Neural crest cell (in vitro differentiated cells): ENCODE data around the gene IL37. TPM values are rescaled to one million over a fixed set of nuclear protein-coding genes. Genes with fewer than 3 reads are reported as not detected.

ENCODE experiments used
- DNase-seq: peaks from one replicate; pipeline ENCODE4 v3.0.0; 2021; ENCODE audit warnings: low read depth, mixed read lengths, low spot score
- H3K27ac Mint-ChIP-seq: one replicate; pipeline ENCODE4 v1.8.0; 2021; ENCODE audit warnings: mild to moderate bottlenecking, mixed read lengths; ENCODE audit not compliant: unreplicated experiment
- H3K27me3 Mint-ChIP-seq: 2 replicates; pipeline ENCODE4 v1.8.0; 2021; ENCODE audit warnings: low read depth, mild to moderate bottlenecking, mixed read lengths
- H3K36me3 Mint-ChIP-seq: 2 replicates; pipeline ENCODE4 v1.8.0; 2021; ENCODE audit warnings: low read depth, mild to moderate bottlenecking, mixed read lengths
- H3K4me1 Mint-ChIP-seq: 2 replicates; pipeline ENCODE4 v1.8.0; 2021; ENCODE audit warnings: mixed read lengths
- H3K4me3 Mint-ChIP-seq: one replicate; pipeline ENCODE4 v1.8.0; 2021; ENCODE audit warnings: mild to moderate bottlenecking, mixed read lengths
- H3K9me3 Mint-ChIP-seq: 2 replicates; pipeline ENCODE4 v1.8.0; 2021; ENCODE audit warnings: mixed read lengths
- total RNA-seq: library from RNA; stranded (reverse); gene quantifications from 2 replicates; pipeline ENCODE4 v1.2.1, GENCODE V29; 2021
- TF ChIP-seq, protein P1 (sequence below): fragments of 200-600 bp; sonication (generic); conservative IDR thresholded peaks from 2 replicates; pipeline ENCODE4 v1.5.0; 2021; ENCODE audit warnings: antibody characterized with exemption, mild to moderate bottlenecking

IL37 gene
- total RNA-seq, 1 donor from 2014 or later, result 0.40 TPM

DNA sequence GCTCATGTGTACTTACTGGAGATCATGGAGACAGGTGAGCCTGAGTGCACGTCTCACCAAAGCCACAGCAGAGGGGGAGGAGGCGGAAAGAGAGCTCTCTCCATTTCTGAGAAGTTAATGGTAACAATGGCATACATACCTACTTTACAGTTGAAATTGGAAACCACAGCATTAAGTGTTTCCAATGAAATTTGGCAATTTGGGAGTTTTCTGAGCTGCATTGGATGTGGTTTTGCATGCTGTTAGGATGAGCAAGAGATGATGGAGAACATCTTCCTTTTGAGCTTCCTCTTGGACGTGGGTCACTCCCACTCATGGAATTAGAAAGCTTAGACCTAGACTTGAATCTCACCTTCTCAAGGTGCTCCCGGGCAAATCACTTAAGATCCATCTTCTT is 25.5 kb upstream of the IL37 start:
- Mint-ChIP-seq H3K4me1 (peaks cover 9% of the 10 kb centered on the region), H3K36me3 (no peaks in the 10 kb centered on the region)

DNA sequence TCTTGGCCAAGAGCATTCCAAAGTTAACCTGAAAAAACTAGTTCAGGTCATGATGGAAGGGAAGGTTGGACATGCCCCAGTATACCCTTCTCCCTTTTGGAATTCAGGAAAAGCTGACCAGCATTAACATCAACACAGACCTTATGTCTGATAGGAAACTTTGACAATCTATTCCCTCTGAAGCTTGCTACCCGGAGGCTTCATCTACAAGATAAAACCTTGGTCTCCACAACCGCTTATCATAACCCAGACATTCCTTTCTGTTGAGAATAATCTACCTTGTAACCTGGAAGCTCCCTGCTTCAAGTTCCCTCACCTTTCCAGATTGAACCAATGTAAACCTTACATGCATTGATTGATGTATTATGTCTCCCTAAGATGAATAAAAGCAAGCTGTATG is 24.7 kb upstream of the IL37 start:
- no peak for DNase-seq
- TF ChIP-seq, protein P1, sequence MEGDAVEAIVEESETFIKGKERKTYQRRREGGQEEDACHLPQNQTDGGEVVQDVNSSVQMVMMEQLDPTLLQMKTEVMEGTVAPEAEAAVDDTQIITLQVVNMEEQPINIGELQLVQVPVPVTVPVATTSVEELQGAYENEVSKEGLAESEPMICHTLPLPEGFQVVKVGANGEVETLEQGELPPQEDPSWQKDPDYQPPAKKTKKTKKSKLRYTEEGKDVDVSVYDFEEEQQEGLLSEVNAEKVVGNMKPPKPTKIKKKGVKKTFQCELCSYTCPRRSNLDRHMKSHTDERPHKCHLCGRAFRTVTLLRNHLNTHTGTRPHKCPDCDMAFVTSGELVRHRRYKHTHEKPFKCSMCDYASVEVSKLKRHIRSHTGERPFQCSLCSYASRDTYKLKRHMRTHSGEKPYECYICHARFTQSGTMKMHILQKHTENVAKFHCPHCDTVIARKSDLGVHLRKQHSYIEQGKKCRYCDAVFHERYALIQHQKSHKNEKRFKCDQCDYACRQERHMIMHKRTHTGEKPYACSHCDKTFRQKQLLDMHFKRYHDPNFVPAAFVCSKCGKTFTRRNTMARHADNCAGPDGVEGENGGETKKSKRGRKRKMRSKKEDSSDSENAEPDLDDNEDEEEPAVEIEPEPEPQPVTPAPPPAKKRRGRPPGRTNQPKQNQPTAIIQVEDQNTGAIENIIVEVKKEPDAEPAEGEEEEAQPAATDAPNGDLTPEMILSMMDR, result no peak
- Mint-ChIP-seq H3K27me3 (peaks cover 2% of the 10 kb centered on the region), H3K36me3 (no peaks in the 10 kb centered on the region), H3K27ac (no peak overlapping the region), H3K4me1 (peaks cover 1% of the 10 kb centered on the region), H3K4me3 (no peak overlapping the region), H3K9me3 (no peaks in the 10 kb centered on the region)

More for the DNA sequence above, 25.5 kb upstream of the IL37 start:
- TF ChIP-seq, protein P1, result no peak
- Mint-ChIP-seq H3K27ac (no peak overlapping the region), H3K4me3 (no peak overlapping the region), H3K27me3 (peaks cover 2% of the 10 kb centered on the region), H3K9me3 (no peaks in the 10 kb centered on the region)
- DNase-seq, result no peak

DNA sequence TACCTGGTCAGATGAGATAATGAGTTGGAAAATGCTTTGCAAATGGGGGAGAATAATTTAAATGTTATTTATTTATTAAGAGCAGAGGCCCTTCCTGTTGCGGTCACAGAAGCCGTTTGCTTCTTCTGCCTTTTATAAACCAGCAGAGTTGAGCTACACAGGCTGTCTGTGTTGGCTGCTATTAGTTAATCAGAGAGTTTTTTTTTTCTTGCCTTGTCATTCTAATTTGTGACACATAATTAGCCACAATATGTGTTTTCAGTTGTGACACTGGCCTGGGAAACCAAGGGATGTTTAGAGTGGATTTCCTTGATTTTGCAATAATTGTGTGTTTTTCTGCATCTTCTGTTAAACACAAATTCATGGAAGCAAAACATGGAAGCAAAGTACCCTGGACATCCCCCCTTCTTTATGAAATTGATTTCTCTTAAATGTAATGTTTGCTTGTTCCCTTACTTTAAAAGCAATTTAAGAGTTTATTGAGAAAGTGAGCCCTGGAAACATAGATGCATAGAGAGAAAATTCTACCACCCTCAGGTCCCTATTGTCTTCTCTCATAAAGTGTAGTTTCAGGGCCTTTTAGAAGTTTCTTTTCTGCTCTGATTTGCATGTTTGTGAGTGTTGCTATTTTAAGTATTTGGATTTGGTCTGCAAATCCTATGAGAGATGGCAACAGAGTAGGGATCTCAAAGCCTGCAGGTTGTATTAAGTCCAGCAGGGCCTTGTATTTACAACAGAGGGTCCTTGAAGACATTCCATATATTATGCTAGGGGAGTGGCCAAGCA is 22.8 kb upstream of the IL37 start:
- TF ChIP-seq, protein P1, result no peak
- H3K9me3 Mint-ChIP-seq, result no peaks in the 10 kb centered on the region
- H3K4me1 Mint-ChIP-seq, result no peaks in the 10 kb centered on the region
- H3K36me3 Mint-ChIP-seq, result no peaks in the 10 kb centered on the region
- H3K4me3 Mint-ChIP-seq, result no peak overlapping the region
- H3K27me3 Mint-ChIP-seq, result peaks cover 2% of the 10 kb centered on the region
- no peak for DNase-seq
- H3K27ac Mint-ChIP-seq, result no peak overlapping the region

DNA sequence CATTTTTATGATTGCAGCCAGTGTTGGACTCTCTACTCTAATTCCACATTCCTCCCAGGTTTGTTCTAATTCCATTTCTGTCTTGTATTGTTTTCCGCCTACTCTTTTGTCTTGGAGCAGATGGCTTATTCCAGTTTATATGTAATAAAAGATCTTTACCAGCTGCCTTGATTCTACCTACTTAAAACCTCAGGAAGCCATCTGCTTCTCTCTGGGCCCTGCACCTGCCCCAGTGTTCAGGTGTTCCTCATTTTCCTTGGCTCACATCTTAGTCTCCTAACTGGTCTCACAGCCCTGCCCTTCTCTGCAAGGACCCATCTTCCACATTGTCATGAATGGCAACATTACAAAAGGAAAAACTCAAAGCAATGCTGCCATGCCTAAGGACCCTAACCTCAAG is 21.0 kb upstream of the IL37 start:
- DNase-seq, result no peak
- no peaks in the 10 kb centered on the region for H3K27me3 Mint-ChIP-seq
- H3K27ac Mint-ChIP-seq, result no peak overlapping the region
- H3K4me1 Mint-ChIP-seq, result no peaks in the 10 kb centered on the region
- no peaks in the 10 kb centered on the region for H3K9me3 Mint-ChIP-seq
- TF ChIP-seq, protein P1, result no peak
- H3K4me3 Mint-ChIP-seq, result no peak overlapping the region
- H3K36me3 Mint-ChIP-seq, result no peaks in the 10 kb centered on the region

DNA sequence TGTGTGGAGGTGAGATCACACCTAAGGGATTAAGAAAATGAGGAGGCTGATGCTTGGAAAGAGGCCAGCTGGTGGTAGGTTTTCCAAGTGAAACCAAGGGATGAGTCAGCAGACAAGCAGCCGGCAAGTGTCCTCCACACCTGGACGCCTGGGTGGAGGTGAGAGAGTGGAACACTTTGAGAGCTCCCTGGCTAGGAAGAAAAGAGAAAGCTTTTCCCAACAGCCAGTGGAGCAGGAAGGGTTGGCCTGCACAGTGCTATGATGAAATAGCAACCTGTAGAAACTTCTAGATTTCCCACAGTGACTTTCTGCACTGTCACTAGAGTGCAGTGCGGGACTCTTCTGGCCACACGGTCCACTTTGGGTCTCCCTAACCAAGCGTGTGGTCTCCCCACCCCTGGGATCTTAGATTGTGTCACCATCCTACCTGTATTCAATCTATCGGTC is 19.6 kb upstream of the IL37 start:
- Mint-ChIP-seq H3K27me3 (peaks cover 6% of the 10 kb centered on the region), H3K9me3 (no peaks in the 10 kb centered on the region), H3K36me3 (no peaks in the 10 kb centered on the region), H3K4me3 (no peak overlapping the region), H3K27ac (no peak overlapping the region), H3K4me1 (no peaks in the 10 kb centered on the region)
- TF ChIP-seq, protein P1, result no peak
- no peak for DNase-seq
